ENCODE data around the gene AGBL1.

DNA sequence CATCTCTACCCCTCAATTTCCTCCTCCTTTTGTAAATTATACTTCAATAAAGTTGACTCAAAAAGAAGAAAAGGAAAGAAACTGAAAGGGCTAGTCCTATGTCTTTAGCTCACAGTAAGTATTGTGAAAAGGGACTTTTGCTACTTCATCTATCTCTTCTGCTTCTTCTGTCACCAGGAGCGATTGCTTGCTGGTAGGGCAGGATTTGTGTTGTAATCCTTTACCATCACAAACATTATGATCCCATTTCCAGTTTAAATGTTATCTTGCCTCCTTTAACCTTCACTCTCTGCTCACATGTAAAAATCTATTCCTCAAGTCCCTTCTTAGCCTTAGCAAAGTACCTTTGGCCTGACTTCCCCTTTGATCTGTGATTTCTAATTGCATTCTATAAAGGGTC lies 537.1 kb downstream of the AGBL1 start:
- TF ChIP-seq, protein P1, sequence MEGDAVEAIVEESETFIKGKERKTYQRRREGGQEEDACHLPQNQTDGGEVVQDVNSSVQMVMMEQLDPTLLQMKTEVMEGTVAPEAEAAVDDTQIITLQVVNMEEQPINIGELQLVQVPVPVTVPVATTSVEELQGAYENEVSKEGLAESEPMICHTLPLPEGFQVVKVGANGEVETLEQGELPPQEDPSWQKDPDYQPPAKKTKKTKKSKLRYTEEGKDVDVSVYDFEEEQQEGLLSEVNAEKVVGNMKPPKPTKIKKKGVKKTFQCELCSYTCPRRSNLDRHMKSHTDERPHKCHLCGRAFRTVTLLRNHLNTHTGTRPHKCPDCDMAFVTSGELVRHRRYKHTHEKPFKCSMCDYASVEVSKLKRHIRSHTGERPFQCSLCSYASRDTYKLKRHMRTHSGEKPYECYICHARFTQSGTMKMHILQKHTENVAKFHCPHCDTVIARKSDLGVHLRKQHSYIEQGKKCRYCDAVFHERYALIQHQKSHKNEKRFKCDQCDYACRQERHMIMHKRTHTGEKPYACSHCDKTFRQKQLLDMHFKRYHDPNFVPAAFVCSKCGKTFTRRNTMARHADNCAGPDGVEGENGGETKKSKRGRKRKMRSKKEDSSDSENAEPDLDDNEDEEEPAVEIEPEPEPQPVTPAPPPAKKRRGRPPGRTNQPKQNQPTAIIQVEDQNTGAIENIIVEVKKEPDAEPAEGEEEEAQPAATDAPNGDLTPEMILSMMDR (IDR thresholded peaks at IDR 0.05) = no peak
- TF ChIP-seq POLR2A (IDR thresholded peaks at IDR 0.05) = no peak
